Stimulated activated CD4-positive, alpha-beta T cell treated with anti-CD3 and anti-CD28 coated beads, Interleukin-4, amount 100 ng/mL, for 48 hours (primary cell): ENCODE data around the gene ANGEL1.

Experiments used
- DNase-seq, 2 donors: peaks; one replicate each; pipeline ENCODE4 v3.0.0-alpha.2; 2020; ENCODE audit warnings: low read depth in 2 of 2

Gene ANGEL1

DNA sequence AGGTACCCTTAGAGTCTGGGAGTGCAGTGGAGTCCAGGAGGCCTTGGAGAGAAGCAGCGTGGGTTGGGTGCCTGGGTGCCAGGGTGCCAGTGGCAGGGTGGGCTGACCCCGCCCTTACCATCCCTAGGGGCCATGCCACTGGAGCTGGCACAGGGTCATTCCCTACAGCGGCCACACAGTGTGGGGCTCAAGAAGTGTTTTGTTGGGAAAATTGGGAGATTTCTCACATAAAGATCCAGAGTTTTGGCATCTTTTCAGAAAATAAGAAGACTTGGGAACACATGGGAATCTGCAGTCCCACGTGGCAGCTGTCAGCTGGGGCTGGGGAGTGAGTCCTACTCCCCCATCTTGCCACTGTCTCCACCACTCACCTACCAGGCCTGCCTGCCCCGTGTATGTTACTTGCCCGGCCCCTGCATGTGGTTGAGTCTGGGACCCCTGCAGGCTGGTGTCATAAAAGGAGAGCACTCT, 47.2 kb downstream of the ANGEL1 start:
- DNase-seq = no peak

DNA sequence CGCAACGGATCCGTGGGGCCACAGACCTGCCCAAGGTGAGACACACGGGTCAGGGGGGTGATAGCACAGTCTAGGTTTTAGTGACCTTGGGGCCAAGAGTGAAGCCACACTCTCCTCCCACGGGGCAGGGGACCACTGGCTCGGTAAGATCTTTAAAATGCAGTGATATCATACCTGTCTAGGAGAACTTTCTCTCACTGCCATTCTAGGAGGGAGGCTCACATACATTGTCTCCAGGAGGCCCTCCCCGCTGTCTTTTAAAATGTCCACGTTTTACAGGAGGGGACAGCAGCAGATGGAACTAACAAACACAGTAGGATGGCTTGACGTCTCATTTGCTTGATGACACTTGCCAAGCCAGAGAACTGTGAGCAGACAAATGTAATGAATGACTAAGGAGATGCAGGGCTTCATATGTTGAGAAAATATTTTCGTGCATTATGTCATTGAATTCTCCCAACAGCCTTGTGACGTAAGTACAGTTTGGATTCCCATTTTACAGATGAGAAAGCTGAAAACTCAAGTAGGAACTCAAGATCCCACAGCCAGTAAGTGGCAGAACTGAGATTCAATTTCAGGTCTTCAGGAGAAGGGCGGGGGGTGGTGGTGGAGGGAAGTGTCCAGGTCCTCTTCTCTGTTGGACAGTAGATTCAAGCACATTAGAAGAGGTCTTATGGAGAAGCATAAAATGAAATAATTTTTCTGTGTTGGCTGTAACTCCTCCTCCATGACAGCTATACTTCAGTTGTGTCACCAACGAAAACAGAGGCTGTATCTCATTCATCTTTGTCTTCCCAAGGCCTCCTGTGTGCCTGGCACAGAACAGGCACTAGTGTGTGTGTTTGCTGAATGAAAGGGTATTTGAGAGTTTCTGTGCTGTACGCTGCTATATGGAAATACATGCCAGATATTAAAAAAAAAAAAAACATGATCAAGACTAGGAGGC, 49.3 kb downstream of the ANGEL1 start:
- no peak for DNase-seq

DNA sequence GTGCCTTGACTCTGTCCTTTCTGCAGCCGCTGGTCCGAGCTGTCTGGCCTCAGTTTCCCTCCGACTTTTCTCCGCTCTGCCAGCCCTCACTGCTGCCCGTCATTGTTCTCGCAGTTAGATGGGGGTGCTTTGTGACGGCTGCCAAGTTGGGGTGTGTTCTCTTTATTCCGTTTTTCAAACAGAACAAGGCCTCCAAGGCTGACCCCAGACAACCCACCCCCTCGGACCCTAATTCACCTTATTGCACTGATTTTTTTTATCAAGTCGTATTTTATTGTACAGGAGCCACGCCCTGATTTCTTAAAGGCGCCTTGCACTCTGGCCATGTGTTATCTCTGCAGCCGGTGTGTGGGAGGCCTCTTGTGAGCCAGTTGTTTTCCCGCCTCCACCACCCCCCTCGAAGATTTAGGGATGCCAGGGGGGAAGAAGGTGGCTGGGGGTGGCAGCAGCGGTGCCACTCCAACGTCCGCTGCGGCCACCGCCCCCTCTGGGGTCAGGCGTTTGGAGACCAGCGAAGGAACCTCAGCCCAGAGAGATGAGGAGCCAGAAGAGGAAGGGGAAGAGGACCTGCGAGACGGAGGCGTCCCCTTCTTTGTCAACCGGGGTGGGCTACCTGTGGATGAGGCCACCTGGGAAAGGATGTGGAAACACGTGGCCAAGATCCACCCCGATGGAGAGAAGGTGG, 50.1 kb downstream of the ANGEL1 start:
- no peak for DNase-seq

DNA sequence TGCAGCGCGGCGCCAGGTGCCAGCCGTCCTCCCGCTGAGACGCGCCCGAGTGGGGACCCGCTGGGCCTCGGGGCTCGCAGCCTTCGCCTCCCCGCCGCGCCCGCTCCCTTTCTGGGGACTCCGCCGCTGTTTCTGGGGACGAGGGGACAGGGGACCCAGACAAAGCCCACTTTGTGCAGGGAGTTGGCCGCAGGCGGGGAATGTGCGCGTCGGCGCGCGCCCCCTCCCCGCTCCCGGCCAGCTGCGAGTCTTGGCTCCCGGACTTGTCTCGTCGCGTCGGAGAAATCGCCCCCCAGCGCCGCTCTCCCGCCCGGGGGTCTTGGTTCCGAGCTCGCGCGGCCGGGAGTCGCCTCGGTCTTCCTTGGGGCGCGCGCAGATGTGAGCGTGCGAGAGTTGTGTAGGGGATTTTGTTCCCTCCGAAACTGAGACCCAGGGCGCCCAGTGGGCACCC, 50.7 kb downstream of the ANGEL1 start:
- DNase-seq = no peak

DNA sequence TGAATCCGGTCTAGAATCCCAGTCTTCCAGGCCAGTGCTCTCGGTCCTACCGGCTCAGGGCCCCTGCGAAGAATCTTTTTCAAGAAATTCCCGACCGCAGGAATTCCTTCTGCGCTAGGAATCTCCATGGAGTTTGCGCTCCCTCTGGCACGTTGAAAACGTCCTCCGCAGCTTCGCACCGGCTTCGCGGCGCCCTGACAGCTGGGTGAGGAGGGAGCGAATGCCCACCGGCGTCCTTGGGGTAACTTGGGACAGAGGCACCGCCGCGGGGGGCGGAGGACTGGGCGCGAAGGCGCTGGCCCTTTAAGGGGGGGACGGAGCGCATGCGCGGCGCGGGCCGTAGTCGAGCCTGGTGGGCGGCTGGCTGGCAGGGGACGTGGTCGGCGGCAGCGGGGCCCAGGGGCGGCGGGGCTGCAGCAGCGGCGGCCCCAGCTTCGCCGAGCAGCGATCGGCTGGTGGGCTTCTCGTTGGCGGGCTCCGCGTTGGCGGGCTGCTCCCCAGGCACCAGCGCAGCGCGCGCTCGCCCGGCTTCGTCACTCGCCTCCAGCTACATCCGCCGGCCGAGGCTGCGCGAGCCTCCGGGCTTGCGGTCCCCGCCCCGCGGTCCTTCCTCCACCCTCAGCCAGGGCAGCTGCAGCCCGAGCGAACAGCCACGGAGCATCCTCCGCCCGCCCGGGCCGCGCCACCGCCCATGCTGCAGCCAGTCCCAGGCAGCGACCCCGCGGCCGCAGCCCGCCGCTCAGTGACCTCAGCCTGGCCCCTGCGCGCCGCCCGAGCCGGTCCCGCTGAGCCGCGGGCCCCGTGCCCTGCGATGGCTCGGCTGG, 51.3 kb downstream of the ANGEL1 start, which contains the start of gene VASH1:
Gene VASH1, plus strand, starts transcription at position 333 of the 824 bp plus-strand sequence. CDS start 1,354 bp downstream, outside the sequence.
- DNase-seq = peak; percentile 48 to 61

DNA sequence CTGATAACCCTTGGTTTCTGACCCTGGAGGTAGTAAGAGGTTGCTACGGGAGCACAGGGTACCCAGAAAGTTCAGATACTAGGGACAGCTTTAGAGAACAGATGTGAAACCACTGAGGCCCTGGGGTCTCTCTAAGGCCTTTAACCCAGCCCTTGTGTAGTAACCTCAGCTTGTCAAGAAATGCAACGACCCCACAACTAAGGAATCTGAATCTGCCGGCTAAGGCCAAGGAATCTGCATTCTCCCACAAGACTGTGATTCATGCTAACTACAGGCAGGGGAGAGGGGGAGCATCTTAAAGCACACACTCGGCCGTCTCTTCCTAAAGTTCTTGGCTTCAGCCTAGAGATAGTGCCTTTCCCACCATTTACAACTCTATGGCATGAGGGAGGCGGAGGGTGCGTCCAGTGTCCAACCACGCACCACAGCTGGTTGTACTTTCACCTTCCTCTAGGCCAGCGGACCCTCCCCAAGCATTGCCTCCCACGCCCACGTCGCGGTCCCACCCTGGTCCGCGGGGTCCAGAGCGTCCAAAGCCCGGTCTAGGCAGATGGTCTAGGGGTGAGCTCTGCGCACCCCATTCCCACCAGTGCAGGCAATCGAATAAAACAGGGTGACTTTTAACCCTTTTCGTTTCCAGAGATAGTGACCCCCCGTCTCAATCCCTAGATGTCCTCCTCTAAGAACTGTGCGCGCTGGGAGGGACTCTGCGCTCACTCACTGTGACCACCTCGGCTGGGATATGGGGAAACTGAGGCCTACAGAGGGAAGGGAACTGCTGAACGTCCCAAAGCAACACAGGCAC, 52.1 kb downstream of the ANGEL1 start:
- no peak for DNase-seq

DNA sequence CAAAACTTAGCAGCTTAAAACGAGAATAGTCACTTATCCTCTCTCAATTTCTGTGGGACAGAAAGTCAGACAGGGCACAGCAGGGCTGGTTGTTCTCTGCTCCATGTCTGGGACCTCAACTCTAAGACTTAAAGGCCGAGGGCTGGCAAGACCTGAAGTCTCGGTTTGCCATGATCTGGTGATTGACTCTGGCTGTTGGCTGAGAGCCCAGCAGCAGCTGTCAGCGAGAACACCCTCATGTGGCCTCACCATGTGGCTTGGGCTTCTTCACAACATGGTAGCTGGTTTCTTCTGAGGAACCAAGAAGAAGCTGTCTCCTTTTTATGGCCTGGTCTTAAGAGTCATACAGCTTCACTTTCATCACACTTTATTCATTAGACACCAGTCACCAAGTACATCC, 53.1 kb downstream of the ANGEL1 start:
- no peak for DNase-seq

DNA sequence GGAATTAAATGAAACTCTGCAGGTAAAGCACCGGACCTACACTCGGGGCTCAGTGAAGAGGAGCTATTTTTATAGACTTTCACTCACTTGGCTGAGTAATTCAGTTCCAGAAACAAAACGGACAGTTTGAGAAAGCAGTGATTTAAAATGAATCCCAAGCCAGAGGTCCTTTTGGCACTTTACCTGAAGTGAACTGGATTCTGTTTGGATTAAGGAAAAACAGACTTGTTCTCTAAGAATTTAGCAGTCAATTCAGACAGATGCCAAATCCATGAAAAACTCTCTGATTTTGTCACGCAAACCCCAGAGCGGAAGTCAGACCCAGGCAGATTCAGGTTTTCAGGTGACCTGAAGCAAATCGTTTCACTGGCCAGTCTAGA, 56.3 kb downstream of the ANGEL1 start:
- DNase-seq = no peak

DNA sequence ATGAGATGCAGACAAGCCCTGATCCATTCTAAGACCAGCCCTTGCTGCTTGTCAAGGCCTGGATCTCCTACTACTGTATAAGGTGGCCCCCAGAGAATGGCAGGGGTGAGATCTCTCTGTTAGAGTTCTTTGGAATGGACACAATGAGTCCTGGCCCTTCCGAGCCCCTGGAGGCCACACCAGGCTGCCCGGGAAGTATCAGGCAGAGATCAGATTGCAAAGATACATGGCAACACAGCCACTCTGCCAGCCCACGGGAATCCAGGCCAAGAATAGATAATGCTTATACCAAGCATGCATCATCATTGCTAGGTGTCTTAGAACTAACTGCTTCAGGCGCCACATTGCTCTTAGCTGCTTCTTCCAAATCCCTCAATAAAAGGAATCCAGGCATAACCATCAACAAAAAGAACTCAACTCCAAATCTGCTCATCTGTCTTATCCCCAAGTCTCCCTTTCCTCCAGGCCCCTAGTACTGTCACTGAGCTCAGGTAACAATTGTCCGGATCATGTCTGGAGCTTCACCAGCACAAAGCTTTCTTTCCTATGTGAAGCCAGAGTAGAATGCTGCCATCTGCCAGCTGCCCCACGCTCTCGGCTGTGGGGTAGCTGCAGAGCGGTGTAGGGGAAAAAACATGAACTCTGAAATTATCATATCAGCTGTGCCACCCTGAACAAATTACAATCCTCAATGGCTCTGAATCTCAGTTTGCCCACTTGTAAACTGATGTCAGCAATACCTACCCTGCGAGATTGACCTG, 56.9 kb downstream of the ANGEL1 start:
- DNase-seq = no peak

DNA sequence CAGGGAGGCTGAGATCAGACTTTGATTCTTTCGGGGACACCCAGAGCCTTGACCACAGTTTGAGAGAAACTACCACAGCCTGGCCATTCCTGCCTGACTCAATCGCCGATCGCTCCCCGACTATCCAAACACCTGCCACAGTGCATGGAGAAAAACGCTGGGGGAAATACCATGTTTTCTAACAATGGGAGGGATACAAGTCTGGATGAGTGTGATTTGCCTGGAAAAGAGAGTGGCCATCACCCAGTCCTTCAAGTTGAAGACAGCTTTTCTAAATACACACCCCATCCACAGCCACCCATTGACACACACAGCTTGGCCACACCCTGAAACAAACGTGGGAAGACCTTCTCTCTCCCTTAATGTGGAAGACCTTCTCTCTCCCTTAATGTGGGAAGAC, 58.1 kb downstream of the ANGEL1 start:
- DNase-seq = no peak

DNA sequence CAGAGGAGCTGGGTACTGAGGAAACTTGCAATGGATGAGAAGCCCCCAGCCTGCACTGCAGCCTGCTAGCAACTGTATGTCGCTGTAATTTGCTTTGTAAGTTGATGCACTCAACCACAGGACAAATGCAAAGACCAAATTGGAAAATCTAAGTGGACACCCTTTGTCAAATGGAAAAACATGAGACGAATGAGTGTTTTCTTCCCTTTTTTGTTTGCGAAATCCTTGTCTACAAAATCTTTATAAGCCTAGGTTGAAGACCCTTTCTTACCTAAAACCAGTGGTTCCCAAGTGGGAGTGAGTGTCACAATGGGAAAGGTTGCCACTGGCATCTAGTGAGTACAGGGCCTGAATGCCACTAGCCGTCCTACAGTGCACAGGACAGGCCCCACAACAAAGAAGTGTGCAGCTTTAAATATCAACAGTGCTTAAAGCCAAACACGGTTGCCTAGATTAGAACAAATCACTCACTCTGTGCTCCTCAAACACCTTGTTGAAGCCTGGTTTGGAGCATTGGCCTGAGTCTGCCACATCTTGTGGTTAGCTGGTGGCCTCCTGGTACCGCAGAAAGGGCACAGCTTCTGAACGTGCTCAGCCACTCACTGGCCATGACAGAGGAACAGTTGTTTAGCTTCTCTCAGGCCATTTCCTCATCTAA, 59.0 kb downstream of the ANGEL1 start:
- DNase-seq = no peak

DNA sequence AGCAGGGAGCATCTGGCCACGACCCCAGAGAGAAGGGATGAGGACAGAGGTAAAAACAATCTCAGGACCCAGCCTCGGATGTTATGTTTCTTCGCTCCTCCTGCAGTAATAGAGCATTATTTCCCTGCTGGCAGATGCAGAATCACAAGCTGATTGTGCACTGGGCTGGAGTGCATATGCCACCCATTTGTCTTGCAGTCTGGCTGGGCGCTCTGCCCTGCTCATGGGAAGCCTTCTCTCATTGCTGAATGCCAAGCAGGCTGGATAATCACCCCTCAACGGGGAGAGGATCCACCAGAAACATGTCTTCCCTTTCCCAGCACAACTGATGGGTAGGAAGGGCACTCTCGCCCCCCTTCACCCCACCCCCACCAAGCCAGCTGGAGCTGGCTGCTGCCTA, 59.9 kb downstream of the ANGEL1 start:
- DNase-seq = no peak

DNA sequence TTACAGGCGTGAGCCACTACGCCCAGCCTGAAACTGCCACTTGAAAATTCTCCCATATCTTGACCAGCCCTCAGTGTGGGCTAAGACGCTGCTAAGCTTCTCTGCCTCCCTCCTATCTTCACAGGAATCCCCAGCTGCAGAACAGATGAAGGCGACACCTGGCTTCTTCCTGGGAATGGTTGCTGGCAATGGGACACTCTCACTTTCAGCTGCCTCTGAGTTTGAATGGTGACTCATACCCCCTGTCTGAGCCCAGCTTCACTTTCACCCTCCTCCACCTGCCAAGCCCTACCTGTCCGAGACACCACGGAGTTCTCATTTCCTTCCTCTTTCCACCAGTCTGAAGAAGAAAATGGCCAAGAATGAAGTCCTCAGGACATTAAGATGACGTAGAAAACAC, 69.7 kb downstream of the ANGEL1 start:
- no peak for DNase-seq

DNA sequence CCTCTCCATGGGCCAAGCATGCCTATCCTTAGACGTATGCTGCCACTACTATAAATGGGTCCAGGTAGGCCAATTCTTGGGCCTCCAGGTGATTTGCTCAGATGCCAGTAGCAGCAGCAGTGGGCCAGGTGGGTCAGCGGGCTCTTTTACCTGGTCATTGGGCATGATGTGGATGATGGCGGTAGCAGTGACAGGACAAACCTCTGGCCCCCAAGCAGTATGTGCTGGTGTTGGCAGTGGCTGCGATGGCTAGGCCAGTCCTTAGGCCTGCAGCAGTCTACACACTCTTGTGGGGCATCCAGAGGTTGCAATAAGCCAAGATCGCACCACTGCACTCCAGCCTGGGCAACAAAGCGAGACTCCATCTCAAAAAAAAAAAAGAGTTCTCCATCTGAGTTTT, 70.5 kb downstream of the ANGEL1 start:
- no peak for DNase-seq

DNA sequence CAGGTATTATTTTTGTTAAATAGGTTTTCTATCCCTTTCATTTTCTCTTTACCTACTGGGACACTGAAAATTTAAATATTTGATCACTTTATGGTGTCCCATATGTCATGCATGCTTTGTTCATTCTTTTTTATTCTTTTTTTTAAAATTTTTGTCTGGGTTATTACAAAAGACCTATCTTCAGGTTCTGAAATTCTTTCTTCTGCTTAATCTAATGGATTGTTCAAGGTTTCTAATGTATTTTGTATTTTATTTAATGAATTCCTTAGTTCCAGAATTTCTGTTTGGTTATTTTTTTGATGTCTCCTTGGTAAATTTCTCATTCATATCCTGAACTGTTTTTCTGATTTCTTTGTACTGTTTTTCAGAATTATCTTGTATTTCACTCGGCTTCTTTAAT, 71.6 kb downstream of the ANGEL1 start:
- no peak for DNase-seq
